Osteoblast (primary cell): Measurements from ENCODE around the gene PAH. TPM values are rescaled to one million over a fixed set of nuclear protein-coding genes. Genes with fewer than 3 reads are reported as not detected.

Experiments
- DNase-seq: peaks from one replicate; pipeline ENCODE4 v3.0.0; 2011; ENCODE audit warnings: low spot score, mixed read lengths; ENCODE audit not compliant: insufficient read length; ENCODE audit errors: missing footprints
- H2AFZ ChIP-seq: 2 replicates; pipeline ENCODE4 v1.6.0; 2011; ENCODE audit warnings: mild to moderate bottlenecking, low read length
- H3K27ac ChIP-seq: 2 replicates; pipeline ENCODE4 v1.5.1; 2011; ENCODE audit warnings: mild to moderate bottlenecking, low read depth, low read length, moderate library complexity
- H3K27me3 ChIP-seq: 2 replicates; pipeline ENCODE4 v1.6.0; 2012; ENCODE audit warnings: mild to moderate bottlenecking, control low read depth, inconsistent platforms, low read length, moderate library complexity; ENCODE audit not compliant: insufficient read depth
- H3K36me3 ChIP-seq: 2 replicates; pipeline ENCODE4 v1.5.1; 2011; ENCODE audit warnings: mild to moderate bottlenecking, low read length, control low read depth, moderate library complexity; ENCODE audit not compliant: insufficient read depth
- H3K4me1 ChIP-seq: 2 replicates; pipeline ENCODE4 v1.5.1; 2011; ENCODE audit warnings: mild to moderate bottlenecking, low read length, control low read depth, moderate library complexity; ENCODE audit not compliant: insufficient read depth
- H3K4me2 ChIP-seq: 2 replicates; pipeline ENCODE4 v1.6.0; 2011; ENCODE audit warnings: mild to moderate bottlenecking, low read length; ENCODE audit not compliant: insufficient read depth
- H3K4me3 ChIP-seq: fragments of 200-600 bp; sonication (generic); 3 replicates; pipeline ENCODE4 v1.5.1; 2012; ENCODE audit warnings: mild to moderate bottlenecking, low read length, inconsistent platforms; ENCODE audit not compliant: insufficient read depth
- H3K79me2 ChIP-seq: 2 replicates; pipeline ENCODE4 v1.6.0; 2012; ENCODE audit warnings: mild to moderate bottlenecking, low read length, control low read depth, inconsistent platforms; ENCODE audit not compliant: insufficient read depth
- H3K9me3 ChIP-seq: 2 replicates; pipeline ENCODE4 v1.5.1; 2011; ENCODE audit warnings: low read depth, low read length, control low read depth
- H4K20me1 ChIP-seq: 2 replicates; pipeline ENCODE4 v1.6.0; 2012; ENCODE audit warnings: mild to moderate bottlenecking, low read length, control low read depth; ENCODE audit not compliant: insufficient read depth
- CTCF ChIP-seq: IDR thresholded peaks from 2 replicates; pipeline ENCODE4 v1.5.1; 2011; ENCODE audit warnings: mild to moderate bottlenecking, low read depth, low read length, moderate library complexity; ENCODE audit errors: extremely low read depth
- total RNA-seq: library from RNA; depleted of rRNA; stranded (reverse); fragments of >200 nt; gene quantifications from 2 replicates; pipeline ENCODE4 v1.2.3, GENCODE V29; 2012

Gene PAH
- total RNA-seq, 1 donor: not detected

DNA sequence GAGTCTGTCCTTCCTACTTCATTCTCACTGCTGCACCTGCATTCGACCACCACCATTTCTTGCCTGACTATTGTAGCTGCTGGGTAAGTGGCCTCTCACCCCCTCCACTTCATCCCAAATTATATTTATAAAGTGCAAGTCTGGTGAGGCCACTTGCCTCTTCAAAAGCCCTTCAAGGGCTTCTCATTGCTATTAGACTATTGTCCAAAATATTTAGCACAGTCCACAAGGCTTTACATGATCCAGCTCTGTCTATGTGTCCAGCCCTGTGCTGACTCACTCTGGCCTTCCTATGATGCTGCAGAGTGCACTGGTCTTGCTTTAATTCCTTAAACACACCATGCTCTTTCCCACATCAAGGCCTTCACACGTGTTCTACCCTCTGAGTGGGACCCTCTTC lies 46.0 kb downstream of the PAH start:
- Histone ChIP-seq H4K20me1 (no peaks in the 10 kb centered on the region), H3K36me3 (no peaks in the 10 kb centered on the region), H3K4me2 (no peak overlapping the region), H3K27ac (no peak overlapping the region), H3K27me3 (no peaks in the 10 kb centered on the region), H3K4me1 (no peaks in the 10 kb centered on the region), H3K4me3 (no peak overlapping the region), H3K79me2 (no peaks in the 10 kb centered on the region), H2AFZ (no peak overlapping the region), H3K9me3 (no peaks in the 10 kb centered on the region)
- no peak for DNase-seq
- TF ChIP-seq CTCF: no peak

- Histone ChIP-seq H3K4me1 (no peaks in the 10 kb centered on the region), H3K79me2 (no peaks in the 10 kb centered on the region), H3K9me3 (no peaks in the 10 kb centered on the region), H3K27me3 (no peaks in the 10 kb centered on the region), H4K20me1 (no peaks in the 10 kb centered on the region), H3K27ac (no peak overlapping the region), H3K4me3 (no peak overlapping the region), H2AFZ (no peak overlapping the region), H3K4me2 (no peak overlapping the region), H3K36me3 (no peaks in the 10 kb centered on the region)
- no peak for TF ChIP-seq CTCF
- DNase-seq: no peak
Measured at GRCh38 chr12:102869571-102869970, 47.5 kb downstream of the PAH start.

GRCh38 chr12:102865821-102866615 lies 51.0 kb downstream of the PAH start:
- Histone ChIP-seq H3K4me3 (no peak overlapping the region), H3K9me3 (no peaks in the 10 kb centered on the region), H3K4me1 (no peaks in the 10 kb centered on the region), H3K79me2 (no peaks in the 10 kb centered on the region), H3K27ac (no peak overlapping the region), H2AFZ (no peak overlapping the region), H3K27me3 (no peaks in the 10 kb centered on the region), H3K36me3 (no peaks in the 10 kb centered on the region), H4K20me1 (no peaks in the 10 kb centered on the region), H3K4me2 (no peak overlapping the region)
- no peak for TF ChIP-seq CTCF
- DNase-seq: no peak

DNA sequence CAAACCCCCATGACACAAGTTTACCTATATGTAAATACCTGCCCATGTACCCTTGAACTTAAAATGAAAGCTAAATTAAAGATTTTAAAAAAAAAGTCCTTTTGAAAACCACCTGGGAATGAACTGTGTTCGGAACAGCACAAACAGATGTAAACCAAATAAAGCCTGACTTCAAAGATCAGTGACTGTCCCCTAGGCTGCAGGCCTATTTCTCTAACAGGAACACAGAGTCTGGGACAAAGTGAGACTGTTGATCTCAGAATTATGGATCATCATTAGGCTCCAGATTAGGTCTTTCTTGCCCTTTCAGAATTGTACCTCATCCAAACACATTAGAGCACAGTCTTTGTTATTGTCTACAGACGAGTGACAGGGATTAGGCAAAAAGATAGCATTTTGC lies 54.6 kb downstream of the PAH start:
- H3K9me3 ChIP-seq: no peaks in the 10 kb centered on the region
- no peaks in the 10 kb centered on the region for H3K27me3 ChIP-seq
- TF ChIP-seq CTCF: no peak
- H3K4me3 ChIP-seq: no peak overlapping the region
- H3K36me3 ChIP-seq: no peaks in the 10 kb centered on the region
- H3K27ac ChIP-seq: no peak overlapping the region
- no peak for DNase-seq
- H3K79me2 ChIP-seq: no peaks in the 10 kb centered on the region
- no peaks in the 10 kb centered on the region for H3K4me1 ChIP-seq
- no peak overlapping the region for H3K4me2 ChIP-seq
- H2AFZ ChIP-seq: no peak overlapping the region
- no peaks in the 10 kb centered on the region for H4K20me1 ChIP-seq
